OCI-LY3 (cell line): ENCODE measurements around the gene SLC2A4RG.

Source experiments
- CTCF ChIP-seq: fragments of 200-600, 300-600 bp; sonication (generic); IDR thresholded peaks from 2 replicates; pipeline ENCODE4 v1.5.1; 2014; ENCODE audit warnings: antibody characterized with exemption, low read length, low read depth
- EZH2phosphoT487 ChIP-seq: fragments of 200-600 bp; shearing (Covaris generic); IDR thresholded peaks from 2 replicates; pipeline ENCODE4 v1.6.1; 2018; ENCODE audit warnings: antibody characterized with exemption, mixed run types, low read depth

GRCh38 chr20:63697357-63697867 lies 42.2 kb upstream of the SLC2A4RG start:
- no peak for TF ChIP-seq CTCF
- no peak for TF ChIP-seq EZH2phosphoT487
